Stimulated activated CD8-positive, alpha-beta memory T cell treated with anti-CD3 and anti-CD28 coated beads, Interleukin-12 subunit alpha, Interleukin-12 subunit beta, amount 100 ng/mL, for 24 hours (primary cell): ENCODE data around the gene NQO2.
"Not testable (repeated sequence)": the region's sequence is repeated elsewhere in the genome, so short reads cannot be mapped to it uniquely, and the experiment has no call there.

Experiments used
- DNase-seq: peaks from one replicate; pipeline ENCODE4 v3.0.0-alpha.2; 2020; ENCODE audit errors: extremely low read depth

The NQO2 gene

DNA sequence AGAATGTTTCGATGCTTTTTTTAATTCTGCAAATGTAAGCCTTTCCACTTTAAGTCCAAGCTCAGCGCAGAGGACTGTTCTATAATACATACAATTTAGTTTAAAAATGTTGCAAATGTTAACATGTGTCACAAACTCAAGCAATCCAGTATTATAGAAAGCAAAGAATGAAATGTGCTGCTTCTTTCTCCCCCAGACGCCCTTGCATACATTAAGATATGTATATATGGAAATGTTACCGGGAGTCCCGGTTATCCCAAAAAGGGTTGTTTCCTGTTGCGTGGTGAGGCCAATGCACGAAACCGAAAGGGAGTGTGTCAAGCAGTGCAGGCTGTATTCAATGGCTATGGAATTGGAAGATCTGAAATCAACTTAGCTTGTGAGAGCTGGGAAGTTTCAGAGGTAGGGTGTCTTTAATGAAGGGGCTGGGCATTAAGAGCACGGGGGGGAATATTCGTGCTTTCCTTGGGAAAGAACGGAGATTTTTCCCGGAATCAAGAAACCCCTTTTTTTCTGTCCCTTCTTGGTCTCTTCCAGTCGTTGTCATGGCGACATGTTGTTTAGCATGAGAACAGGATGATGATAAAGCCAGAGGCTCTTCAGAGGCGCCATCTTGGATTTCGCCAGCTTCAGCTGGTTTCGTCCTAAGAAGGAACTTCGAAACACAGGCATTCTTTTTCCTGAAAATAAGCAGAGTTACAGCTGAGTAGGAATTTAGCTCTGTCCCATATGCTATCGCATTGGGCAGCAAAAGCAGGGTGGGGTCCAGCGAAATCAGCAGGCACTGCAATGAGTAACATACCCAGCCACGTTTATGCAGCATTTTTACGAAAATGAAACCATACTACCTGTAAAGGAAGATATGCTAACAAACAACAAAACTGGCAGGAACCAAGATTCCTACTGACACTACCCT lies 10.1 kb upstream of the NQO2 start:
- peak; percentile 34 for DNase-seq

DNA sequence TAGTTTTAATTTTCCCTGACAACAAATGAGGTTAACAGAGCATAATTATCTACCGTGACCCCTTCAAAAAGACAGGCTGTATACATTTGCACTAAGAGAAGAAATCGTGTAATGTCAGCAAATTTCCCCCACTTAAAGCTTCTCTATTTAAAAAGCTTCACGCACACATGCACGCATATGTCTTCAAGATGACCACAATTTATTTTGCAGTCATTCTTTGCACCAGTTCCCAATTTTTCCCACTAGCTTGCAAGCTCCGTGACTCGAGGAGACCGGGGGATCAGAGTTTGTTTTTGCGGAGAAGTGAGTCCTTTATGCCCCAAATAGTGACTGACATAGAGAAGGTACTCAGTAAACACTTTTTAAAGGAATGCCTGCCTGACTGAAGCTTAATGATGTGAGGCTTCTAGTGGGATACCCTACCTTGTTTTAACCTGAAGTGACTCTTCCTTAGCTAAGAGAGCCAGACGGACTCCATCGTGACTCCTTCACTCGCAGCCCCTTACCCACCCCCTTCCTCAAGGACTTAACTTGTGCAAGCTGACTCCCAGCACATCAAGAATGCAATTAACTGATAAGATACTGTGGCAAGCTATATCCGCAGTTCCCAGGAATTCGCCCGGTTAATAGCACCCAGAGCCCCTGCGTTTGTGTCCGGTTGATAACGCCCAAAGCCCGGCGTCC lies 9.3 kb upstream of the NQO2 start:
- DNase-seq: no peak

DNA sequence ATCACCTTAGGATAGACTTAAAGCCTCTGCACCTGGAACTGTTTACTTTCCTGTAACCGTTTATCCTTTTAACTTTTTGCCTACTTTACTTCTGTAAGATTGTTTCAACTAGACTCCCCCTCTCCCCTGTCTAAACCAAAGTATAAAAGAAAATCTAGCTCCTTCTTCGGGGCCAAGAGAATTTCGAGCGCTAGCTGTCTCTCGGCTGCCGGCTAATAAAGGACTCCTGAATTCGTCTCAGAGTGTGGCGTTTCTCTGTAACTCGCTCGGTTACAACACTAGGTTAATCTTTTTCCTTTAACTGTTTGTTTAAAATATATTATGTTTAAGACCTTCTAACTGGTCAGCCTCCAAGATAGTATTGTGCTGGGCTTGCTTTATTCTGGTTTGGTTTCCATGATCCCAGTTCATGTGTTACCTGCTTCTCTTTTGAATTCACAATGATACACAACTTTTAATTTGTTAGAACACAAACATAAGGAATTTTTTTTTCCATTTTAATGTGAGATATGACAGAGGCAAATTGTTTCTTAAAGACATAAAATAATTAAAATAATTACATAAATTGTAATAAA lies 8.7 kb upstream of the NQO2 start:
- DNase-seq: no peak

DNA sequence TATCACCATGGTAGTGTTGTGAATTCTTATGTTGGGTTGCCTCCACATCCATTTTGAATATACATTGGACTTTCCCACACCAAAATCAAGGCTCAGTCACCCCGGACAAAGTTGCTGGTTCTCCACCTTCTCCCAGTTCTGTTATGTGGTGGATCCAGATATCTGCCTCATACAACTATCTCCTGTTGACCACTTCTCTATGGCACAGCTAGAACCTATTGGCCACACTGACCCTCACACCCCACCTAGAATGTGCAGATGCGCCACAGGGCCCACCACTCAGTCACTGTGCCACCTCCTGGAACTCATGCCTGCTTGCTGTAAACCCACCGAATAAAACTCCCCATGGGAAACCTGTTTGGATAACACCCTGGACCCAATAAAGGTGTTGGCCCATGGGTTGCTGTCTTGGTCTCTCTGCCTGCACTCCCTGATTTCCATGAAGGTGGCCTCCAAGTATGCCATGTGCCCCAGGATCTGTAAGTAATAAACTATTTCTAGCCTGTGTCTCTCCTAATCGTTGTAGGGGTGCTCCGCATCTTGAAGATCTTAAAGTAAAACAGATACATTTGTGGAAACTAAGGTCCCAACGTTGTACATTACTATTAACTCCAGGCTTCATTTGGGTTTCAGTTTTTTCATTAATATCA lies 7.2 kb upstream of the NQO2 start:
- DNase-seq: no peak

DNA sequence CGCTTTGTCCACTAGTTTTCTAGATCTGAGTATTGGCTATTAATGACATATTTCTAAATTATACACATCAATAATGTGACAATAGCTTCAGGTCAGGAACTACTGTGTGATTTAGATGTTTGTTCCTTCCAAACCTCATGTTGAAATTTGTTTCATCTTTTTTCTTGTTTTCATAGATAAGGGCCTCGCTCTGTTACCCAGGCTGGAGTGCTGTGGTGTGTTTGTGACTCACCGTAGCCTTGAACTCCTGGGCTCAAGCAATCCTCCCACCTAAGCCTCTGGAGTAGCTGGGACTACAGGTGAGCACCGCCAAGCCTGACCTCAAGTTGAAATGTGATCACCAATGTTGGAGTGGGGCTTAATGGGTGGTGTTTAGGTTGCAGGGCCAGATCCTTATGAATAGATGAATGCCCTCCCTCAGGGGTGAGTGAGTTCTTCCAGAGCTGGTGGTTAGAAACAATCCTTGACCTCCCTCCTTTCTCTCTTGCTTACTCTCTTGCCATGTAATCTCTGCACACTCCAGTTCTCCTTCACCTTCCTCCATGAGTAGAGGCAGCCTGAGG lies 5.9 kb upstream of the NQO2 start:
- DNase-seq: no peak

DNA sequence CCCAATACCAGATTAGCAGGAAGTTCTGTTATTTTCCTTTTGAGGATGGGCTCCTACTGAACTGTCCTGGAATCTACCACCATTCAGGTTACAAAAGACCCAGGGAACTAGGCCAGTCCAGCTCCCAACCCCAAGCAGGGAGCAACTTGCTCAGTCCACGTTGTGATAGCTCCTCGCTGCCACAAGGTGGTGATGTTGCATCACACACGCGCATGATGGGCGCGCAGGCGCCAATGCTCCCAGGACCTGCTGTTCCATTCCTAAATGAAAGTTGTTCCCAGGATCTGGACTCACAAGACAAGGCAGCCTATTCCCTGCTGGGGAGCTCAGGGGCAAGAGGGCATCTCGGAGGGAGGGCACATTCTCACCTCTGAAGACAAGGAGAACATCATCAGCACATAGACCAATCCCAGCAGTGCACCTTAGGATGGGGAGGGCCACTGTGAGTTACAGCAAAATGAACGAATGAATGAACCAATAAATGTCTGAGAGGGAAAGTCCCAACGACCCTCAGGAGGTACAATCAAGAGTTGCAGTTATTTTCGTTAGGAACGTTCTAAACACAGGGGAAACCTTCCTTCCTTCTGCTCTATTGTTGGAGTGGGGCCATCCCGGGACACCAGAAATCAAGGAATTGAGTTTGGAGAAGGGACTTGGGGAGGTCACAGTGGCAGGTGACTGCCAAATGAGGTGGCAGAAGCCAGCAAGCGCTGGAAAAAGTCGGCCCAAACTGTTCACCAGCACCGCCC lies 1.3 kb upstream of the NQO2 start:
- not testable (repeated sequence) for DNase-seq

DNA sequence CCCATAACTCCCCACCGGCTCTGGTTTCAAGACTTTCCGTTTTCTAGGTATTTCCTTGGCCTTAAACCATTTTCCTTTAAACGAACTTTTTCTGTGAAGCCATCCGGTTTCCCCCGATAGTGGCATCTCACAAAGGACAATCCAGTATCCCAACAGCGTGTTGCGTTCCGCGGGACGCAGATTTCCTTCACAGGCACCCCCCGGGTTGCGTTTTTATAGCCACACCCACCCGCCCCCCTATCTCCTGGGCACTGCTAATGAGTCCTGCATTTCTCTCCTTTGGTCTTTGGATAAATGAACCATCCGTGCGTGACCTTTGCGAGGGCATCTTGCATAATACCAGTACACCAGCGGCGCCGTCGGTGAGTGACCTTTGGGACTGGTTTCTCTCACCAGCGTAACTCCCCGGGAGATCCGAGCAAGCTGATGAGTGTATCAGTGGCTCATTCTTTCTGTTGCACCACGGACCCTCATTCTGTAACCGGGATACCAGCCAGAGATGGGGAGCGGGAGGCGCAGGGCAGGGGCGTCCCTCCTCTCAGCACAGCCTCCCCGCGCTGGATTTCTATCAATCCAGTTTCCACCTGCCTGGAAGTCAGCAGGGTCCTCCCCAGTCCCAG lies 586 bp upstream of the NQO2 start:
- DNase-seq: peak; percentile 21

DNA sequence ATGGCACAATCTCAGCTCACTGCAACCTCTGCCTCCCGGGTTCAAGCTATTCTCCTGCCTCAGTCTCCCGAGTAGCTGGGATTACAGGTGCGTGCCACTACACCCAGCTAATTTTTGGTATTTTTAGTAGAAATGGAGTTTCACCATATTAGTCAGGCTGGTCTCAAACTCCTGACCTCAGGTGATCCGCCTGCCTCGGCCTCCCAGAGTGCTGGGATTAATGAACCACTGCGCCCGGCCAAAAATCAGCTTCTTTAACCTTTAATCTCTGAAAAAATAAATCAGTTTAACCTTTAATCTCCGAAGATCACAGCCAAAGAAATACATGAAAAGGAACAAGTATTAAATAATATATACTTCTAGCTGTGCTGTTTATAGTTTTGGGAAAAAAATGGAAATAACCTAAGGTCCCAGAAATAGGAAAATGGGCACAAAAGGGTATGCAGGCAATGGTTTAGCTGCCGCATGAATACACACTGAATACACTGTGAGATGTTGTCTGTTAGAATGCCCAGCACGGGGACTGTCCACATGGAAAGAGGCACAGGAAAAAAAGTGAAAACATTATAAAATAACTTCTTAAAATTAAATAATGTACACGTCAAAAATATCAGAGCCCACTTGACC lies 1.6 kb downstream of the NQO2 start:
- no peak for DNase-seq

DNA sequence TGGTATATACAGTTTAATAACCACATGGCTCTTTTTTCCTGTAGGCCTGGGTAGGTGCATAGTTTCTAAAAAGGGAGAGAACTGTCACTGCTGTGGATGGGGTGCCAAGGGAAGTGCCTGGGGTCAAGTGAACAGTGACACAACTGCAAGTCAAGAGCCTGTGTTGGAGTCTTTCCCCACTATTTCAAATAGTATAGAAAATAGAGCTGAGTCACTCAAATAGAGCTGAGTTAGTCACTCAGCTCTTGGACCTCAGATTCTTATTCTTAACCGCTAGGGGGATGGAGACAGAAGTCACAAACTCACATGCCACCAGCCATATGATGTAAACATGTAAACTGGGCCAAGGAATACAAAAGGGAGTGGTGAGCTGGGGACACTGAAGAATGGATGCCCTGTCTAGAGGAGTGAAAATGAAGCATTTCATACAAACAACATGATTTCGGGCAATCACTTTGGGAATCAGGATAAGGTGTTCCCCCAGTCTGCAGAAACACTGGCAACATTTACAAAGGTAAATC lies 2.1 kb downstream of the NQO2 start:
- no peak for DNase-seq

DNA sequence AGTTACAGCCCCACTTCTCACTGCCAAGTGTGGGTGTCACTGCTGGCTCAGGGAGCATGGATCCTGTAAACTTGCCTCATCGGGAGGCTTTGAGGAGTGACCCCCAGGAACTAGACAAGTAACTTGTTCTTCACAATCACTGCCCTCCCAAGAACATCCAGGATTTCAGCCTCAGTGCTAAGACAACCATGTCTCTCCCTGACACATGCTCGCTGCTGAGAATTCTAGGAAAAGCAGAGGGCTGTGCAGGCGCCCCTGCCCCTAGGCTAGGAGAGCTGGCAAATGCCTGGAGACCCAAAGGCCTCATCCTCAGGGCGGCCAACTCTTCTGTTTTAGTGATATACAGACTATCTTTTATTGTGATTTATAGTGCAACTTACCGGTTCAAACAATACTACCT lies 3.5 kb downstream of the NQO2 start:
- not testable (repeated sequence) for DNase-seq

DNA sequence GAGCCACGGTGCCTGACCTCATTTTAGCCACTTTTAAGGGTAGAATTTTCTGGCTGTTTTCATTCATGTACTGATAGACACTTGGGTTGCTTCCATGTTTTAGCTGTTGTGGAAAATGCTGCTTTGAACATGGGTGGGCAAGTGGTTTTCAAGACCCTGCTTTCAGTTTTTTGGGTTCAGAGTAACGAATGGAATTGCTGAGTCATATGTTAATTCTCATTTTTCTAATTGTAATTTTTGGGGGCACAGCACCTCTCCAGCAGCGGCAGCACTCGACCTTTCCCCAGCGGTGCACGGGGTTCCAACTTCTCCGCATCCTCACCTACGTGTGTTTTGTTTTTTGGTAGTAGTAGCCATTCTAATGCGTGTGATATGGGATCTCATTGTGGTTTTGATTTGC lies 5.4 kb downstream of the NQO2 start:
- DNase-seq: no peak

DNA sequence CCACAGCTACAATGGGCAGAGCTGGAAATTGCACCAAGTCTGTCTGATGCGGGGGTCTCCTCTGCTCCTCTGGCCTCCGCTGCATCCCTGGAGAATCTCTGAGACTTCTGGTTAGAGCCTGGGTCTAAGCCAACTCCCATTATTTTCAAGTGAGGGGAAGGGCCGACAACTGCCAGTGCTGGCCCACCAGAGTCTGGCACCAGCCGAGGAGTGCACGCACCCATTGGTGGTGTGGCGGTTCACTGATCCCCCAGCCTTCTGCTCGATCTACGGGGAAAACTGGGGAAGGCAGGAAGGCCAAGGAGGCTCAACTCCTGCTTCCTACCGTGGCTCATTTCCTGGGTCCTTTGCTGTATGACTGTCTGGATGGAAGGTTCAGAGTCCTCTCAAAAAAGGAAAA lies 6.2 kb downstream of the NQO2 start:
- DNase-seq: no peak

DNA sequence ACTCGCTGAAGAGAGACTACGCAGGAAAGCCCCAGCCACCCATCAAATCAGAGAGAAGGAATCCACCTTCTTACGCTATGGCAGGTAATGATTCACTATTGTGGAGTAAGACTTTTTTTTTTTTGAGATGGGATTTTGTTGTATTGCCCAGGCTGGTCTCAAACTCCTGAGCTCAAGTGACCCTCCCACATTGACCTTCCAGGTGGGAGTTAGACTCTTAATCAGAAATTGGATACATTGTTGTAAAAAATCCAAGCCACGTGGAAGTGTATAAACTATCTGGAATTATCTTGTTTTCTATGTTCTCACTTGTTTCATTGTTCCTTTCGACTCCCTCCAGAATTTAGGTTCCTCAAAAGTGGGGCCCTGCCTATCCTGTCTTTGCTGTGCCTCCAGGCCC lies 6.8 kb downstream of the NQO2 start:
- no peak for DNase-seq

DNA sequence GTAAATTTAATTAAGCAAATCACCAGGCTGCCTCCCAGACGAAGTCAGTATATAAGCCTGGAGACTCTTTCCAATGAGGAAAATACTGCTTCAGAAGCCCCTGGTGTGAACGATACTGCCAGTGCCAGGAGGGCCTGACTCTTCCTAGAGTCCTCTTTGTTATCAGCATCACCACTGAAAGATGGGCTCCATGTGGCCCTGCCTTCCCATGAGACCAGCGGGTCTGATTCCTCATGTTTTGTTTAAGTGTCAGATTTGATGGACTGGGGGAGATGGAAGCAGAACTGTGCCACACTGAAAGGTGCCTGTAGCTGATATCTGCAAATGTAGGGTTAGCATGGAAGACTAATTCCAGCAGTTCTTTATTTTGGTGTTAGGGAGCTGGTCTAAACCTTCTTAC lies 7.9 kb downstream of the NQO2 start:
- no peak for DNase-seq

DNA sequence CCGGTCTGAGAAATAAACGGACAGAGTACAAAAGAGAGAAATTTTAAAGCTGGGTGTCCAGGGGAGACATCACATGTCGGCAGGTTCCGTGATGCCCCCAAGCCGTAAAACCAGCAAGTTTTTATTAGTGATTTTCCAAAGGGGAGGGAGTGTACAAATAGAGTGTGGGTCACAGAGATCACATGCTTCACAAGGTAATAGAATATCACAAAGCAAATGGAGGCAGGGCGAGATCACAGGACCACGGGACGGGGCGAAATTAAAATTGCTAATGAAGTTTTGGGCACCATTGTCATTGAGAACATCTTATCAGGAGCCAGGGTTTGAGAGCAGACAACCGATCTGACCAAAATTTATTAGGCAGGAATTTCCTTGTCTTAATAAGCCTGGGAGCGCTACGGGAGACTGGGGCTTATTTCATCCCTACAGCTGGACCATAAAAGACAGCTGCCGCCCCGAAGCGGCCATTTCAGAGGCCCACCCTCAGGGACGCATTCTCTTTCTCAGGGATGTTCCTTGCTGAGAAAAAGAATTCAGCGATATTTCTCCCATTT lies 9.1 kb downstream of the NQO2 start:
- not testable (repeated sequence) for DNase-seq

DNA sequence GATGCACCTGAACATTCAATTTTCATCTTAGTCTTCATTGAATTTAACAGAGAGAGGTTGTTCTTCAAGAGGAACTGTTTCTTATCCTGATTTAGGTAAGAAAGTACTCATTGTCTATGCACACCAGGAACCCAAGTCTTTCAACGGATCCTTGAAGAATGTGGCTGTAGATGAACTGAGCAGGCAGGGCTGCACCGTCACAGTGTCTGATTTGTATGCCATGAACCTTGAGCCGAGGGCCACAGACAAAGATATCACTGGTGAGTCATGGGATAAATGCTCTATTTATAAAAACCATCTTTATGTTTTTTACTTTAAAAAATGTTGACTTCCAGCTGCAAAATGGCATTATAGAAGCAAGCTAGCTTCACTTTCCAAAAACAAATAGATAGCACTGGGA lies 10.2 kb downstream of the NQO2 start:
- no peak for DNase-seq

DNA sequence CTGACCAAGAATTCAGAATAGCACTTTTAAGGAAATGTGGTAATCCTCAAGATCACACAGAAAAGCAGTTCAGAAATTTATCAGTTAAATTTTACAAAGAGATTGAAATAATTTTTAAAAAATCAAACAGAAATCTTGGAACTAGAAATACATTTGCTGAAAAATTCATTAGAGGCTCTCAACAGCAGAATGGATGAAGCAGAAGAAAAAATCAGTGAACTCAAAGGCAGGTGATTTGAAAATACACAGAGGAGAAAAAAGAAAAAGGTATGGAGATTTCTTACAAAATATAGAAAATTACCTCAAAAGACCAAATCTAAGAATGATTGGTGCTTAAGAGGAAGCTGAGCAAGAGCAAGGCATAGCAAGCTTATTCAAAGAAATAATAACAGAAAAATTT lies 11.5 kb downstream of the NQO2 start:
- no peak for DNase-seq

DNA sequence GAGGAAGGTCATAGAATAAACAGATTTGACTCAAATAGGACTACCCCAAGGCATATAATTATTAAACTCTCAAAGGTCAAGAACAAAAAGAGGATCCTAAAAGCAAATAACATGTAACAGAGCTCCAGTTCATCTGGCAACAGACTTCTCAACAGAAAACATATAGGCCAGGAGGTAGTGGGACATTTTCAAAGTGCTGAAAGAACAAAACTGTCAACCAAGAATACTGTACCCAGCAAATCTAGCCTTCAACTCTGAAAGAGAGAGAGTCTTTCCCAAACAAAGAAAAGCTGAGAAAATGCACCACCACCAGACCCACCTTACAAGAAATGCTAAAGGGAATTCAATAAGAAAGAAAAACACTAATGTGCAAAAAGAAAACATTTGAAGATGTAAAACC lies 11.9 kb downstream of the NQO2 start:
- no peak for DNase-seq

DNA sequence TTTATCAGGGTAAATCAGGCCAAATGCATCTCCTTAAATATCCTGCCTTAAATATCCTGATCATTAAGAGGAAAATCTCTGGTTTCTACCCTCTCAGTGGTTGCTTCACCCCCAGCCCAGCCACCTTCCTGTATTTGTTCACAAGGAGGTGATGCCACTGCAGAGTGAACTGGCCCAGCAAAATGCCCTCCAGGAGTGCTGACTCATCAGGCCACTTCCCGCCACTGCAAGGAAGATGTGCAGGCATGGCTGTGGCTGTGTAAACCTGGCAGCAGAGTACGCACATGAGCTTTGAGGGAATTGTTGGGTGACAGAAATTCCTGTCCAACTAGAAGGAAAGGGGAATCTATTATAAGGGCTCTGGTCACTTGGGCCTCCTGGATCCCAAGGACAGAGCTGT lies 13.8 kb downstream of the NQO2 start:
- no peak for DNase-seq
